A673 (cell line): ENCODE data around the gene HMOX1. TPM values are rescaled to one million over a fixed set of nuclear protein-coding genes. Genes with fewer than 3 reads are reported as not detected.

Experiments used
- BruUV-seq: library from RNA; stranded (reverse); fragments of 400-500 nt; replicated peaks from 2 replicates; lab custom pipeline; 2021; lab: Mats Ljungman, UMichigan
- CTCF ChIA-PET: fragments of 300-600 bp; sonication (Branson Sonifier 250); formaldehyde crosslinking; loops from one replicate; lab custom pipeline; 2022; ENCODE audit warnings: antibody characterized with exemption; lab: Charles Lee
- POLR2A ChIA-PET: fragments of 300-600 bp; sonication (Branson Sonifier 250); formaldehyde crosslinking; loops from one replicate; lab custom pipeline; 2022; ENCODE audit warnings: antibody characterized with exemption; ENCODE audit not compliant: low non-redundant PET; lab: Charles Lee
- DNase-seq: peaks from one replicate; pipeline ENCODE4 v3.0.0-alpha.2; 2015; ENCODE audit warnings: low spot score
- H3K27ac ChIP-seq: fragments of 200-600 bp; sonication (generic); 2 replicates; pipeline ENCODE4 v1.5.1; 2016; ENCODE audit warnings: mixed run types, low read depth, mild to moderate bottlenecking, mixed read lengths, antibody characterized with exemption, low read length; ENCODE audit not compliant: poor library complexity, severe bottlenecking
- H3K27me3 ChIP-seq: fragments of 200-600 bp; sonication (generic); replicated peaks from 2 replicates; pipeline ENCODE4 v1.6.1; 2017; ENCODE audit warnings: mixed run types, low read depth, mild to moderate bottlenecking, mixed read lengths, antibody characterized with exemption, low read length; ENCODE audit not compliant: insufficient read depth, poor library complexity
- H3K36me3 ChIP-seq: fragments of 200-600 bp; sonication (generic); 2 replicates; pipeline ENCODE4 v1.6.1; 2016; ENCODE audit warnings: mixed run types, mild to moderate bottlenecking, mixed read lengths, antibody characterized with exemption, low read length; ENCODE audit not compliant: insufficient read depth, poor library complexity, severe bottlenecking
- H3K4me1 ChIP-seq: fragments of 200-600 bp; sonication (generic); 2 replicates; pipeline ENCODE4 v1.6.1; 2017; ENCODE audit warnings: mixed run types, mild to moderate bottlenecking, mixed read lengths, antibody characterized with exemption, low read length; ENCODE audit not compliant: insufficient read depth, poor library complexity, severe bottlenecking
- H3K4me3 ChIP-seq: fragments of 200-600 bp; sonication (generic); 2 replicates; pipeline ENCODE4 v1.5.1; 2016; ENCODE audit warnings: low read depth, mixed run types, mild to moderate bottlenecking, mixed read lengths, low read length; ENCODE audit not compliant: poor library complexity, severe bottlenecking
- H3K9me3 ChIP-seq: fragments of 200-600 bp; sonication (generic); 2 replicates; pipeline ENCODE4 v1.6.1; 2016; ENCODE audit warnings: mixed run types, low read depth, mild to moderate bottlenecking, mixed read lengths, antibody characterized with exemption, low read length; ENCODE audit not compliant: poor library complexity, severe bottlenecking
- CTCF ChIP-seq: fragments of 300-800, 200-600 bp; sonication (generic); conservative IDR thresholded peaks from 2 replicates; pipeline ENCODE4 v1.5.1; 2017; ENCODE audit warnings: low read depth, mild to moderate bottlenecking, antibody characterized with exemption, low read length, moderate library complexity, mixed read lengths
- EZH2 ChIP-seq: fragments of 200-600 bp; sonication (generic); IDR thresholded peaks from 2 replicates; pipeline ENCODE4 v1.6.1; 2017; ENCODE audit warnings: borderline replicate concordance, low read depth, mild to moderate bottlenecking, mixed read lengths, antibody characterized with exemption, low read length; ENCODE audit not compliant: poor library complexity, severe bottlenecking
- intact Hi-C: fragments of 100-400 bp; cut with micrococcal nuclease; formaldehyde crosslinking; loops from one replicate; pipeline ENCODE4 v1.10.0; 2022; ENCODE audit not compliant: unreplicated experiment
- total RNA-seq: library from RNA; stranded (reverse); gene quantifications from 2 replicates; pipeline ENCODE4 v1.2.3, GENCODE V29; 2021

Gene HMOX1
- total RNA-seq, 1 experiment from 2014 or later = 2.5 TPM

DNA sequence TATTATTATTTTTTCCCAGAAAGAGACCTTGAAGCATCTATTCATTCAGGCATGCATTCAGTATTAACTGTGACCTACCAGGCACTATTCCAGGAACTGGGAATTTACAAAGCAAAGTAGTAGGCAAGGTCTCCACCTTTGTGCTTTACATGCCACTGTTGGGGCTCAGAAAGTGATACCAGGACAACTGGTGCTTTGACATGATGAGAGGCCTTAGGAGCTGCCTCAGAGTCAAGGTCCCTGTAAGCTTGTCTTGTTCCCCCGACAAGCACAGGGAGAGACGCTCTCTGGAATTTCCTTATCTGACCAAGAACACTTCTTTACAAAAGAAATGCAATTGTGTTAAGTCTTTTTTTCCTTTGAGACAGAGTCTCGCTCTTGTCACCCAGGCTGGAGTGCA is 2.3 kb upstream of the HMOX1 start:
- Histone ChIP-seq H3K27ac (no peak overlapping the region), H3K9me3 (no peaks in the 10 kb centered on the region), H3K4me1 (peaks cover 21% of the 10 kb centered on the region), H3K4me3 (no peak overlapping the region), H3K36me3 (no peaks in the 10 kb centered on the region), H3K27me3 (no peaks in the 10 kb centered on the region)
- DNase-seq = no peak
- no TSS peak for BruUV-seq
- TF ChIP-seq EZH2 (no peak), CTCF (no peak)
- intact Hi-C loops = no loop called here
- ChIA-PET CTCF (no interaction called here), POLR2A (no interaction called here)

GRCh38 chr22:35379146-35379993 is 1.5 kb upstream of the HMOX1 start:
- CTCF ChIA-PET = no interaction called here
- Histone ChIP-seq H3K9me3 (no peaks in the 10 kb centered on the region), H3K36me3 (no peaks in the 10 kb centered on the region), H3K4me1 (peaks cover 21% of the 10 kb centered on the region), H3K27ac (no peak overlapping the region), H3K27me3 (no peaks in the 10 kb centered on the region), H3K4me3 (no peak overlapping the region)
- DNase-seq = no peak
- intact Hi-C loops = no loop called here
- no peak for TF ChIP-seq CTCF
- TF ChIP-seq EZH2 = no peak
- POLR2A ChIA-PET = no interaction called here
- BruUV-seq = no TSS peak

DNA sequence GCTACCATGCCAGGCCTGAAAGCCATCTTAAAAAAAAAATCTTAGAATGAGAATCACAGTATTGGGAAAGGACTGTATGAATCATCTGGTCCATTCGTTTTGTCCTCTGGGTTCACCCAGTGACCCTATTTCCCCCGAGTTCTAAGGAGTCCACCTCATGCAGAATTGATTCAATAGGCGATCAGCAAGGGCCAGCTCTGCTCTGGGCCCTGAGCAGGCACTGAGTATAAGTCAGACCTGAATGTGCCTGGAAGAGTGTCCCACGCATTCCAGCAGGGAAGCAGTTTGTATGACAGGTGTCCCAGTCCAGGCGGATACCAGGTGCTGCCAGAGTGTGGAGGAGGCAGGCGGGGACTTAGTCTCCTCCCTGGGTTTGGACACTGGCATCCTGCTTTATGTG is 883 bp upstream of the HMOX1 start:
- Histone ChIP-seq H3K36me3 (no peaks in the 10 kb centered on the region), H3K9me3 (no peaks in the 10 kb centered on the region), H3K27ac (no peak overlapping the region), H3K4me3 (no peak overlapping the region), H3K27me3 (no peaks in the 10 kb centered on the region), H3K4me1 (peaks cover 21% of the 10 kb centered on the region)
- no peak for DNase-seq
- POLR2A ChIA-PET = no interaction called here
- intact Hi-C loops = no loop called here
- TF ChIP-seq CTCF (no peak), EZH2 (no peak)
- CTCF ChIA-PET = no interaction called here
- no TSS peak for BruUV-seq
